Measurements from ENCODE around the gene MYORG. TPM values are rescaled to one million over a fixed set of nuclear protein-coding genes. Genes with fewer than 3 reads are reported as not detected.

MYORG gene
- total RNA-seq, 1 donor = 1.3 TPM

DNA sequence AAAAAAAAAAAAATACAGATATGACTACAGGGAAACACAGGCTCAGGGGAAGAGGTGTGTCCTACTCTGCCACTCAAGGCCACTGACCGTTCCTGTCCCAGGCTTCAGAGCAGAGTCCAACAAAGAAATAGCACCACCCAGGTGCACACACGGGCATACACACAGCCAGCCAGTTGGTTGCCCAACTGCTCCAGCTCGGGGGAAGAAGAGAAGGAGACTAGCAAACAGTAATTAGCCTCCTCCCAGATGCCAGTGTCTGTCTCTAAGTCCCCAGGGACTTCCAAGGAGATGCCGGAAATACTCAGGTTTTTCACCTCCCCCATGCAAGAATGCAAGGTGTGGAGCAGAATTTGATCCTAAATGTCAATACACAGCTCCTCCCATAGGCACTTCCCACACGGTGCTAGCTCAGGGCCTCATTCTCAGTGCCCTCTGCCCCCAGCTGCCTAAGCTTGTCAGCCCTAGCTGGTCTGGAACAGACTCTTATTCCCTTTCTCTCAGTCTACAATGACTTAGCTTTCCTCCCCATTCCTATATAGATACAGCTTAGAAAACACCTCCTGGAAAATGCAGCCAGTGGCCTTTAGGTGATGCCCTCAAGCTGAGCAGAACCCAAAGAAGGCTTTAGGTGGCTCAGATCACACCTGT, 1.7 kb downstream of the MYORG start:
- TF ChIP-seq, protein P1, sequence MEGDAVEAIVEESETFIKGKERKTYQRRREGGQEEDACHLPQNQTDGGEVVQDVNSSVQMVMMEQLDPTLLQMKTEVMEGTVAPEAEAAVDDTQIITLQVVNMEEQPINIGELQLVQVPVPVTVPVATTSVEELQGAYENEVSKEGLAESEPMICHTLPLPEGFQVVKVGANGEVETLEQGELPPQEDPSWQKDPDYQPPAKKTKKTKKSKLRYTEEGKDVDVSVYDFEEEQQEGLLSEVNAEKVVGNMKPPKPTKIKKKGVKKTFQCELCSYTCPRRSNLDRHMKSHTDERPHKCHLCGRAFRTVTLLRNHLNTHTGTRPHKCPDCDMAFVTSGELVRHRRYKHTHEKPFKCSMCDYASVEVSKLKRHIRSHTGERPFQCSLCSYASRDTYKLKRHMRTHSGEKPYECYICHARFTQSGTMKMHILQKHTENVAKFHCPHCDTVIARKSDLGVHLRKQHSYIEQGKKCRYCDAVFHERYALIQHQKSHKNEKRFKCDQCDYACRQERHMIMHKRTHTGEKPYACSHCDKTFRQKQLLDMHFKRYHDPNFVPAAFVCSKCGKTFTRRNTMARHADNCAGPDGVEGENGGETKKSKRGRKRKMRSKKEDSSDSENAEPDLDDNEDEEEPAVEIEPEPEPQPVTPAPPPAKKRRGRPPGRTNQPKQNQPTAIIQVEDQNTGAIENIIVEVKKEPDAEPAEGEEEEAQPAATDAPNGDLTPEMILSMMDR (IDR thresholded peaks at IDR 0.05; ENCODE audit: insufficient read depth, low read length) = no peak
- no peak for DNase-seq (ENCODE audit: low read depth)

DNA sequence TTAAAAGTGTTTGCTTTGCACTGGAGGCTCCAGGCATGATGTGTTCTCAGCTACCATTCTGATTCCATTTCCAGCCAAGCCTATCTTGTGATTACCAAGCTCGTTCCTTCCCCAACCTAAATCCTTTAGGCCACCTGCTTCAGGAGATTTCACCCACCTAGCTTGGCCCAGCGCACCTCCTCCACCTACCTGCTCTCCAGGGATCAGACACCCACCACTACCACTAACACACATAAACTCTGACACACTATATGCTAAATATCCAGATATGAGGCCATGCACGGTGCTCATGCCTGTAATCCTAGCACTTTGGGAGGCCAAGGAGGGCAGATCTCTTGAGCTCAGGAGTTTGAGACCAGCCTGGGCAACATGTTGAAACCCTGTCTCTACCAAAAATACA, 2.4 kb downstream of the MYORG start:
- no peak for DNase-seq (ENCODE audit: low read depth)

More for the DNA sequence above, 1.7 kb downstream of the MYORG start:
- no peak overlapping the region for H3K4me3 ChIP-seq (ENCODE audit: low read depth, low read length)

DNA sequence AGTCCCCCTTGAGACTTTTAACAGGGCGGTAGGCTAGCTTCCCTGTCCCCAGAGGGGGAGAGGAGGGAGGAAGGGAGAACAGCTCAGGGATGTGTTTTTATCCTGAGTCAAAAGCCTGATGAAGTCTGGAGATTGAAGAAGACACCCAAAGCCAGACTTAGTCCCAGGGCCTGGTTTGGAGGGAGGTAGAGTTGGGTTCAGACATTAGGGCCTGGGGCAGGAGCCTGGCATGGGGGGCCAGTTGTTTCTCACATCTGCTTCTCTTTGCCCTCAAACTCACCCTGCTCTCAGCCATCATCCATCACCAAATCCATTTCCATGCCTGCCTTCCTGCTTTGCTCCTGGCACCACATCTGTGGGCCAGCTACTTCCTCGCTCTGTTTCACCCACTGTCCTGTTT, 2.9 kb downstream of the MYORG start:
- DNase-seq (ENCODE audit: low read depth) = no peak
- TF ChIP-seq, protein P1 (IDR thresholded peaks at IDR 0.05; ENCODE audit: insufficient read depth, low read length) = no peak
- no peak overlapping the region for H3K4me3 ChIP-seq (ENCODE audit: low read depth, low read length)

More for the DNA sequence above, 2.4 kb downstream of the MYORG start:
- TF ChIP-seq, protein P1 (IDR thresholded peaks at IDR 0.05; ENCODE audit: insufficient read depth, low read length) = no peak
- no peak overlapping the region for H3K4me3 ChIP-seq (ENCODE audit: low read depth, low read length)

DNA sequence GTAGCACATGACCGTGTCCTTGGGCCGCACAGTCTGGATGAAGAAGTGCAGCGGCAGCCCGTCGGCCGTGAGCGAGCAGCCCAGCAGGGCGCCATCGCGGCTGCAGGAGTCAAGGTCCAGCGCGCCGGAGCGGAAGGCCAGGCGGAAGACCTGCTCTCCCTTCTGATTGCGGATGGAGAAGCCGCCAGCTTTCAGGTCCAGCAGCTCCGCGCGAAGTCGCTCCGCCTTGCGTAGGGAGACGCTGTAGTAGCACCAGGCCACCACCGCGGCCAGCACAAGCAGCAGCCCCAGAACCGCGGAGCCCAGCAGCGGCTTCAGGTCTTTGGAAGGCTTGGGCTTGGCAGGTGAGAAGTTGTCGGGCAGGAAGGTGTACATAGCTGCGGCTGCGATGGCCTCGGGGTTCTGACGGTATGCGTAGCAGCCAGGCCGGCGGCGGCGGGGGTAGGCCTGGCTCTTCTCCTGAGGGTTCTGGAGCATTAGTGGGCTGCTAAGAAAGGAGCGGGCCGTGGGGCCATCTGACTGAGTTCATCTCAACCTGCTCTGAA, 4.2 kb downstream of the MYORG start:
- DNase-seq (ENCODE audit: low read depth) = no peak
- H3K4me3 ChIP-seq (ENCODE audit: low read depth, low read length) = no peak overlapping the region
- TF ChIP-seq, protein P1 (IDR thresholded peaks at IDR 0.05; ENCODE audit: insufficient read depth, low read length) = no peak

DNA sequence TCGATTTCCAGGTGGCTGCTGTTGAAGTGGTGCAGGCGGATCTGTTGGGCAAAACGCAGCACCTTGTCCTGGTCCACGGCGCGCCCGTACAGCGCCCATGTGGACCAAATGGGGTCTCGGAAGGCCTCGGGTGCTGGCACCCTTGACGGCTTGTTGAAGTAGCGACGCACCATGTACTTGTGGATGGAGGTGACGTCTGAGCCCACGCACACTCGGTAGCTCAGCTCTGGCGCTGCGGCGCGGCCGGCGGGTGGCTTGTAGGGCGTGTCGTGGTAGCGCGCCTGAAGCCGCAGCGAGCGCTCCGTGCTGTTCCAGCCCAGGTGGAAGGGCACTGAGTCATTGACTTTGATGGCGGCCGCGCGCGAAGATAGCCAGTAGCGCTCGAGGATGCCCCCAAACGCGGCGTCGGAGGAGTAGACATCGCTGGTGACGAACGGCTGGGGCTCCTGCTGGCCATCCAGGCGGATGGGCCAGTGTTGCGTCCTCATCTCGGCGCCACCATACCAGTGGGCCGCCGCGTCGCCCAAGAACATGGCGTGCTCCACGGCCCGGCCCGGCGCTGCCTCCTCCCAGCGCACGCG, 4.7 kb downstream of the MYORG start:
- TF ChIP-seq, protein P1 (IDR thresholded peaks at IDR 0.05; ENCODE audit: insufficient read depth, low read length) = no peak
- DNase-seq (ENCODE audit: low read depth) = no peak

DNA sequence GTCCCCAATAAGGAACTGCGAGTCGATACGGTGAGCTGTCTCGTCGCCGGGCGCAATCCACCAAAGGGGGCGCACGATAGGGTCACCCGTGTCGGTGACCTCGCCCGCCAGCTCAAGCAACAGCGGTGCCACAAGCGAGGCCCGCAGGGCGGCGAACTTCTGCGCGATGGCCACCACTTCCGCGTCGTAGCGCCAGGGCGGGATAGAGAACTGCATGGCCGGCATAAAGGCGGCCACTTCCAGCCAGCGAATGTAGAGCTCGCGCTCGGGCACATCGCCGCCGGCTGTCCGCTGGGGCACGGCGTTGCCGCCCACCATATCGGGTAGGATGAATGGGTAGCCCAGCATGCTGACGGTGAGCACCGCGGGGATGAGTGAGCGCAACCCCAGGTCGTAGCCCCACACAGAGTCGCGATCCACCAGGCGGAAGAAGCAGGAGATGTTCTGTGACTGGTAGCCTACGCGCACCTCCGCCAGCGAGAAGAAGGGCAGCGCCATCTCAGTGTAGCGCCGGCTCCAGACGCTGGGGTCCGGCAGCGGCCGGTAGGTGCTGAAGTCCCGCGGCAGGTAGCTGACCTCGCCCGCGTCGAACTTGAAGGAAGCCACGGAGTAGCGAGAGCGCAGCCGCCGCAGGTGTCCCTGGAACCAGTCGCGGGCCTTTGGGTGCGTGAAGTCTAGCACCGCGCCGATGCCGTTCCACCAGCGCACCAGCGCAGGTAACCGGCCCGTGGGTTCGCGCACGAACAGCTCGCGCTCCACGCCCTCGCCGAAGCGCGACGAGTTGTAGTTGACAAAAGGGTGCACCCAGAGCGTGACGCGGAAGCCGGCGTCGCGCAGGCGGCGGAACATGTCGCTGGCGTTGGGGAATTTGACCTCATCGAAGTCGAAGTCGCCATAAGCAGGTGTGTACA, 5.5 kb downstream of the MYORG start:
- H3K4me3 ChIP-seq (ENCODE audit: low read depth, low read length) = no peak overlapping the region
- DNase-seq (ENCODE audit: low read depth) = no peak
- TF ChIP-seq, protein P1 (IDR thresholded peaks at IDR 0.05; ENCODE audit: insufficient read depth, low read length) = no peak

More for the DNA sequence above, 4.7 kb downstream of the MYORG start:
- no peak overlapping the region for H3K4me3 ChIP-seq (ENCODE audit: low read depth, low read length)

All from fibroblast of the aortic adventitia (primary cell).